HG03139 (cell line): ENCODE results near the gene DHX32.

Source experiments
- ATAC-seq: cut with Tn5 transposase; IDR thresholded peaks from one replicate; pipeline ENCODE4 v1.9.1; 2021; ENCODE audit not compliant: unreplicated experiment

The DHX32 gene

DNA sequence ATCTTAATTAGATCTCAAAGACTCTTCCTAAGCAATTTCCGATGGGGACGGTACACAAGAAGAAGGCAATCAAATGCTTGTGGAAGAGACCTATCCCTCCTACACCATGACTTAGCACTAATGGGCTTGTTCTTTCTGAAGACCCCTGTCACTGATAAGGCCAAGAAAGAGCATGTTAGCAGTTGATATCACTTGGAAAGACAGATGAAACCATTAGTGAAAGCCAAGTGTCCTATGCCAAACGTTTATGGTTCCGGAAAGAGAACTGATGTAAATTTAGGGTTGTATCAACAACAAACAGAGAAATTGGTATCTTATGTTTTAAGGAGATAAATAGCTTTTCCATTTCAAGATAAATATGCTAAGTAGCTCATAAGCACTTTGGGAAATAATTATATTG lies 64.5 kb downstream of the DHX32 start:
- ATAC-seq, result no peak

DNA sequence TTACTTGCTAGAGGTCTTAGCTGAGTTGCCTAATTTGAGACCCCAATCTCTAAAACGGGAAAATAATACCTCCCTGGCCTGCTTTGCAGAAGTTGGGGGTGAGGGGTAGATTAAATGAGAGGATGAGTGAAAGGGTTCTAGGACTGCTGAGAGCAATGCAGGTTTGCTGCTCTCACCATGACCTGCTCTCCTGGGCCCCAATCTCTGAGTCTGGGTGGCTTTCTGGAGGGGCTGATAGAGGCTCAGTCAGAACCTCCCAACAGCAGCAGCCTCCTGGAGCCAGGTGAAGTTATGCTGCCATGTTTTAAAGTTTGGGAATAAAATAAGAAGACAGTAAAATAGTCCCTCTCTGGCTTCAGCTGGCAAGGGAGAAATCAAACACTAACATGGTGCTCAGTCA lies 65.3 kb downstream of the DHX32 start:
- ATAC-seq, result no peak

DNA sequence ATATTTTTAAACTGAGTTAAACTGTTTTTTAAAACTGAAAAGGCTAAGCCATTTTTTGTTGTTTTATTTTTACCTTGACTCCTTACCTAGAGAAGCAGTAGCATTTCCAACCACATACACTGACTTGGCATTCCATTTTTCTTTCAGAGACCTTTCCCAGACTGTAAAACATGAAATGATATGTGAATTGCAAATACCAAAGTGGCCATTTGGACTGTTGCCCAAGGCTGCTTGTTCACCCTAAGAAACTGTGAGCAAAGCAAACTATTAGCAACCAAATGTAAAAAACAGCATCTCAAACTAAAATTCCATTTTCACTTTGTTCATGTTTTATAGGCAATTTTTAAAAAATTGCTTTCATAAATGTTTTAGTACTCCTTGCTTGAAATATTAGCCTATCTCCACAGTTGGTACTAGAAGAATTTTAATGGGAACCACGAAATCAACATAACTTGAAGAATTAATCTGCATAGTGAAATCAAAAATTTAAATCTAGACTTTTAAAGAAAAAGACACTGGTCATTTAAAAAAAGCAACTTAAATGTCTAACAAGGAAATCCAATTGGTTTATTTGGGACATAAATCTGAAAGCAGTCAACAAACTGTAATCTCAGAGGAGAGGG lies 68.9 kb downstream of the DHX32 start:
- ATAC-seq, result no peak

DNA sequence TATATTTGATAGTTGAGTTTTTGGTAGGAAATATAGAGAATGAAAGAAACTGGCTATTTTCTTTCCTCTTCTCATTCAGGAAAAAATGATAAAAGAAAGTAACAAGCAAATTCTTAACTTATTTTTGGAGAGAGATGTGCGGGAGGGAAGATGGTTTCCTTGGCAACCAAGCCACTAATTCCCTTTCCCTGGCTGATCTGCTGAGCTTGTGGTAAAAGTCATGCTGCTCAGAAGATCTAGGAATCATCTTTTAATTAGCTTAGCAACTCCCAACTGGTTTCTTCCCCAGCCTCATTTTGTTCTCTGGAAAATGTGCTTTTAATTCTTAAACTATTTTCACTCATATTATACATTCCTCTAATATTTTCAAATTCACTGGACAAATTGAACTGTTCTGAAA lies 69.8 kb downstream of the DHX32 start:
- ATAC-seq, result no peak

DNA sequence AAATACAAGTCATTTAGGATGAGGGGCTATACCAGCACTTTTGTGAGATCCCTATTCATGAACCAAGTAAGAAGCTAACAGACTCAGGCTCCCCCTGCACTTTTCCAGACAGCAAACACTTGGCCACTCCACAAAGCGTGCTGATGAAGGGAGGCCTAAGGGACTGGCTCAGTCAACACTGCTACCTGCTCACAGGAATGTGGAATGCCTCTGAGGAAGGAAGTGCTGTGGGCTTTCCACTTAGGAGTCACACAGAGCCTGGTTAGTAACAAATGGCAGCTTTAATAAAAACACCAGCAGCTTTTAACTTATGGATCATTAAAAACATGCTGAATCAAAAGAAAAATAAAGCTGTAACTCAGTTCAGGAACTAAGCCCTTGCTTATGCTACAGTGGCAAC lies 73.0 kb downstream of the DHX32 start:
- no peak for ATAC-seq

DNA sequence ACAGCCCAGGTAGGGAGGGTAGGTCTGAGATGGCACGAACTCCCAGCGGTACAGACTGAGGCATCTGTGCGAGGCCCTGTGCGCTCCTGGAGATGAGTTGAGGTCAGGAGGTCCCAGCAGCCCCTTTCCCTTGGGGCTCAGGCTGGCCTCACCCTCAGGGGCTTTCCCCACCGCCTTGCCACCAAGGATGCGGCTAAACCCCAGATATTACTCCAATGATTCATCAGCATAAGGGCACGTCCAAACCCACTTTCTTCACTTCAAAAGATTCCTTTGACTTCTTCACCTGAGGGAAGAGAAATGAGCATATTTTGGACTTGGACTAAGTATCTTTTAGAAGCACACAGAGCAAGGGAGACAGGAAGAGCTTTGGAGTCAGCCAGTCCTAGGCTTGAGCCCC lies 78.4 kb downstream of the DHX32 start:
- ATAC-seq, result no peak

DNA sequence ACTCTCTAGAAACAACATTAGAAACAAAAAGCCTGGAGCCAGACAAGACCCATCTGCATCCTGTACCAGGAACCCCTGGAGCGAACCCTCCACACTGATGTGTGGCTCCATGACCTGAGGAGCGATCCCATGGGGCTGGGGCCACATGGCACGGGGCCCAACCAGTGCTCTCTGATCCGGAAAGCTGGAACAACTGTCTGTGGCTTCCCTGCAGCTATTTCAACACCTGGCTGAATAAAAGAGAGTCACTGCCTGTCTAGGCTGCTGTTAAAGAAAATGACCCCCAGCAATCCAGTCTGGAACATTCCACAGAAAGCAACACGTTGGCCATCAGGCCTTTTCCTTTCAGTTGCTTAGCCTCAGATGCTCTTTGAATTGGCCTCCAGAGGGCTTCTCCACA lies 79.0 kb downstream of the DHX32 start:
- no peak for ATAC-seq

DNA sequence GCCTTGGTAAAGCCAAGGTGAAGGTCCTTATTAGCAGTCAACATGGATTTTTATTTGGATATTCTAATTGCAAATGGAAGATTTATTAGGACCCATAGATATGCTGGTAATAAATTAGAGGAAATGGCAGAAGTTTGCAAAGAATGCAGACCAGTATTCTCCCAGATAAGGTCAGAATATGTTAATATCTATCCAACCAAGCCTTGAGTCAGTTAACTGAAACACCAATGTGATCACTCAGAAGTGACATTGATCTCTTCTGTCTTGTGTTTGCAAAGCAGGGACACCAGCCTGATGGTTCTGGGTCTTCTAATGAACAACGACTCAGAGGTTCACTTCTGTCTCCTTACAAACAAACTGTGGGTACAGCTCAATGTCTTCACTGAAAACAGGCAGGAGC lies 79.5 kb downstream of the DHX32 start:
- no peak for ATAC-seq

DNA sequence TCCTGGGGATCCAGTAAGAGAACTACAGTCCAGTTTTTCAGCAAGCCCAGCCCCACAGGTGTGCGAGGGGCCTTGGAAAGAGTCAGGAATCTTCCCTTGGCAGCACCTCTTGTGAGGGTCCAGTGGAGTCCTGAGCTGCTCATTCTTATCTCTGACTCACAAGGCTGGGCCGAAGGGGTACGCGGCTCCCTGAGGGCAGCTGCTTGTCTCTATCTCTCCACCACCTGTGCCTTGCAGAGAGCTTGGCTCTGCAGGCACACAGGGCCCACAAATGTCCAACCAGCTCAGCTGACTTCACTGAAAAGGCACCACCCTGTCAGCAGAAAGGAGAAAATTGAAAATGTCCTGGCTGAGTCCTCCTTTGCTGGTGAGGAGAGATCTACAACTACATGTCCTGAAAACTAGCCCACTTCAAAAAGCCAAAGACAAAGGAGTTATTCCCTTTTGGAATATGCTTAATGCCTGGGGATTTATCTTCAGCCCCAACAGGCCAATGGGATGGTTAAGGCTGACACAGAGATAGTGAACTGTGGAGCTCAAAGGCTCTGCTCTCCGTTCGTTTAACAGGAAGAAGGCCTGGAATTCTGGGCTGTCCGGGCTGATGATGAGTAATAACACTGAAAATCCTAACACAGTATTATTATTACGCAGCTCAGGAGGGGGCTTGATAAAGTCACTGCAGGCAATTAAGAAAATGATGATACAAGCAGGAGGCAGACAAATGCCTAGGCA lies 81.5 kb downstream of the DHX32 start:
- no peak for ATAC-seq

DNA sequence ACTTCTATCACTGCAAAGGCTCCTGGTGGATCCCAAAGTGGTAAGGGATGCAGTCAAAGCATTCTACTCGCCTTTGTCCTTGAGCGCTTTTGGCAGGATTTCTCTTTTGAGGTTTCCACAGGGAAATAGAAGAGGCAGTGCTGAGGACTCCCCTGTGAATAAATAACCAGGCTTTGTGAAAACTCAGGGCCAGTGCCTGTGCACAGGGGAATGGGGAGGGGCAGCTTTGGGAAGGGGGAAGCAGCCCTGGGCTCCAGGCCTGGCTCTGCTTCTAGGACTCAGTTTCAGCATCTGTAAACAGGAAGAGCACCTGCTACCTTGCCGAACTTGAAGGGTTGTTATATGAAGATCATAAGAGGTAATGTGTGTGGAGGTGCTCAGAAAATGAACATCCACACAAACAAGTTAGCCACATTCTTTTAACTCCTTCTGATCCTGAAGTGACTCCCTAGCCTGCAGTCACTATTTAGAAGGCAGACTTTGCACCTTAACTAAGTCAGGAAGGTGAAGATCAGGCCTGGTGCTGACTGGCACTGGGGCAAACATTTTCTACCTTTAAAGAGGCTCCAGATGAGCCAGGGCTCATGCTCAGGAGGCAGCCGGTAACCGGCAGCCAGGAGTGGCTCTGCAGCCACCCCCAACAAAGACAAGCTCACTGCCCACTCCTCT lies 83.0 kb downstream of the DHX32 start:
- ATAC-seq, result no peak

DNA sequence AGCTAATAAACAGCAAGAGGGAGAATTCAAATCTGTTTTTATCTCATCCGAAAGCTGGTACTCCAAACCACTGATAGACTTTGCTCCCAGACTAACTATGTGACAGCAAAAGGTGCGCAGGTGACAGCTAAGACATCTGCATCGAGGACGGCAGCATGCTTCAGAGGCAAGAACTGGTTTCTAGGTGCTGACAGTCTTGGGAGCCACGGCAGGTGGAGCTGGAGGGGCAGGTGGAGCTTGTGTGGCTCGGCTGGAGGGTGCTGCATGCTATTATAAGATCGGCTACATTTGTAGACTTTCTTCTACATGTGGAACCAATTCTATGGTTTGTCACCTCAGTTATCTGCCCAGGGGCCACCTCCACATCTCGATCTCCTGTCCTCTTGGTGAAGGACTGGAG lies 83.7 kb downstream of the DHX32 start:
- no peak for ATAC-seq

DNA sequence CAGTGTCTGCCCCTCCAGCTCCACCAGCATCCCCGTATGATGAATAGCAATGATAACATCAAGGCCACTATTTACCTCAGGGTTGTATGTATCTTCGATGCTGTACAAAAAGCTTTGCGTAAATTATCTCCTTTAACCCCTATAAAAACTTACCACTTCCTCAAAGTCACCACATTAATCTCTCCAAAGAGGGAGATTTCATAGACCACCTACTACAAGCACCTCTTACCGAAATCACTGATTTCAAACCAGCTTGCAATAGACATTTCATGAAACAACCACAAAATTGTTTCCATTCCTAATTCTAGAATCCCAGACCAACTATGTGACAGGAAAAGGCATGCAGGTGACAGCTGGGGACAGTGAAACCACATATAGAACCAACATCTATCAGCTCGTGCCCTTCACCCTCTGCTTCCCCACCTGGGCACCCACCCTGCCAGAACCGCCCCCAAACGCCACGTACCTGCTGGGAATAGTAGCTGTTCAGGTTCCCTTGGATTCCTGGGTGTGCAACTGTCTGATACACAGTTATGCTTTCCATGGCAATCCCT lies 85.4 kb downstream of the DHX32 start:
- no peak for ATAC-seq

DNA sequence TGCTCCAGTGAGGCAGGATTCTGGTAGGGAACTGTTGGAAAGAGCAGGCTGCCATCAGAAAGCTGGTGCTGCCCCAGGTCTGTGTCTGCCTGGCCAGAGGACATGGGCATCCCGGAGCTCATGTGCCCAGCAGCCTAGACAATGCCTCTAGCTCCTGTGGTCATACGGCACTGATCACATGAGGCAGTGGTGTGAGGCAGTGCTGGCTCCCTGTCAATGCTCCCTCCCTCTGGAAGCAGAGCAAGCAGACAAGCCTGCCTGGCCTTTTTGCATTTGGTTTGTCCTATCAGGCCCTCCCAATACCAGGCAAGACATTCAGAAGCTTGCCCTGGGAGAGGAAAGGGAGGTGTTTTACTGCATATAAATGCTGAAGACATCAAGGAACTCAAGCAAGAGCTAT lies 86.0 kb downstream of the DHX32 start:
- no peak for ATAC-seq

DNA sequence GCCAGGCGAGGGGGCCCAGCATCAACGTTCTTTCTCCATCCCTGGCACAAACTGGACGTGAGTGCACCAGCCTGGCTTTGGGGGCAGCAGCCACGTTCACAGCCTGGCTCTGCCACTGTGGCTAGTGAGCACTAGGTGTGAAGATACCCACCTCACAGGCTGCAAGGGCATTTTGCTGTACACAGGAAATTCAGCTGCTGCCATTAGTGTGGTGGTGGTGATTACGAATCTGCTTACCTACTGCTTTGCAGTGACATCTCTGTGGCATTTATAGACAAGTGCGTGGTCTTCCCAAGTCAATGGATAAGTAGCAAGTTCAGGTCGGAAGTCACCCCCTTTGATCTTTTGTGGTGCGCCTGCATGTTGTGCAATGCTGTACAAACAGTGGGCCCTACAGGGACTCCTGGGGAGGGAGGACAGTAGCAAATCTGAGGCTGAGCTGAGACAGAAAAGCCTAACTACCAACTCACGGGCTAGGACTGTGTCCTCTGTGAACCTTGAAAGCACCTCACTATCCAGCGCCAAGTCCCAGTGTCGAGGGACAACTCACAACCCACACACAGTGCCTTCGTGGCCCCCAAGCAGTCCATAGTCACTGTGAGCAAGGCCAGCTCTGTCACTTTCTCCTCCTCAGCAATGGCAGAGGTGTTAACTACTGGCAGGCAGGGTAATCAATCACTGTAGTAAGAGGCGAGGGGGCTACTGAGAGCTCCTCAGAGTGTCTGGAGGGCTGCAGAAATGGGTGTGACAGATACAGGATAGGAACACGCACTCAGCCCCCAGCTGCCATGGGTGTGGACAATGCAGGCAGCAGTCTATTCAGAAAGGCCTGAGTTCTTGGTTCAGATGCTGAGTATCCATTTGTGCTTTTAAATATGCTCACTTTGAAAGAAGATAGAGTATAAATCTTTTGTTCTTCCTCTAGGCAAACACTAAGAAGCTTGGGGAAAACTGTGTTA lies 88.5 kb downstream of the DHX32 start:
- ATAC-seq, result no peak

DNA sequence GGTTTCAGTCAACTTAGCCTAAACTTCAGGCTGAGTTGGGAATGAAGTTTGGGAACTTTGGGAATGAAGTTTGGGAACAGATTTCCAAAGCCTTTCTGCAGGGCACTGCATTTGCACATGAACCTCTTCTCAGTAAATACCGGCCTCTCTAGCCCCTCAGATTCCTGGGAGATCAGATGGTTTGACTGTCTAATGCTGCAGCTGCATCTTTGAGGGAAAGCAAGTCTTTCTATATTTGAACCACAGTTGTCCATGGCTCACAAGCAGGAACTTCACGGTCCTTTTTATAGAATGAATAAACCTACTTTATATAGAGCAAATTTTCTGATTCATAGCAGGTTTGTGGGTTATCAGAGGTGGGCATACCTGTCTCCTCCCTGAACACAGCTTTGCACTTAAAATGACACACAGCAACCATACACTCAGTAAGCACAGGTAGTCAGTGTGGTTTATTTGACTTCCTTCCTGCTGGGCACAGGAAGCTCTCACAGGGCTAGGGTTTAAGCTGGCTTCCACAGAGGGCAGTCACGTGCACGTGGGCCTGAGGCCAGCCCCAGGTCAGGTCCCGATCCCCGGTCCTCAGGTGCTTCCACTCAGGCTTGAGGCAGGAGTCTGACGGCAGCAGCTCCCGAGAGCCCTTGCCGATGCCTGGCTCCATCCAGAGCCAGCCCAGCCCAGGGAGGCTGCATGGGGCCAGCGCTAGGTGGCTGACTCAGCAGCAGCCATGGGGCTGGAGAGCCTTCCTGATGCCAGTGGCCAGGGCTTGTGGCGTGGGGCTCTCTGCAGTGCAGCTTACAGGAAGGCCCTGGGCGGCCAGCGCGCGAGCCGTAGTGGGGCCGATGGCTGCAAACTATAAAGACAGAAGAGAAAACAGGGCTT lies 92.7 kb downstream of the DHX32 start:
- no peak for ATAC-seq
